BLaER1 (cell line): ENCODE data around the gene ZNF417.
"Not testable (repeated sequence)": the region's sequence is repeated elsewhere in the genome, so short reads cannot be mapped to it uniquely, and the experiment has no call there.

ENCODE experiments used
- H3K27ac ChIP-seq: shearing (Covaris generic); formaldehyde crosslinking; 2 replicates; pipeline ENCODE4 v1.8.1; 2022
- H3K27me3 ChIP-seq: shearing (Covaris generic); formaldehyde crosslinking; 2 replicates; pipeline ENCODE4 v1.8.1; 2022
- H3K36me3 ChIP-seq: shearing (Covaris generic); formaldehyde crosslinking; 2 replicates; pipeline ENCODE4 v1.8.1; 2022
- H3K4me1 ChIP-seq: shearing (Covaris generic); formaldehyde crosslinking; 2 replicates; pipeline ENCODE4 v1.8.1; 2022
- H3K4me2 ChIP-seq: shearing (Covaris generic); formaldehyde crosslinking; 2 replicates; pipeline ENCODE4 v1.8.1; 2022
- H3K4me3 ChIP-seq: shearing (Covaris generic); formaldehyde crosslinking; 2 replicates; pipeline ENCODE4 v1.8.1; 2022
- H3K9ac ChIP-seq: shearing (Covaris generic); formaldehyde crosslinking; 2 replicates; pipeline ENCODE4 v1.8.1; 2022
- H3K9me3 ChIP-seq: shearing (Covaris generic); formaldehyde crosslinking; 2 replicates; pipeline ENCODE4 v1.8.1; 2022
- H4K20me1 ChIP-seq: shearing (Covaris generic); formaldehyde crosslinking; 2 replicates; pipeline ENCODE4 v1.8.1; 2022
- Cebpa-rat ChIP-seq: shearing (Covaris generic); IDR thresholded peaks from 2 replicates; pipeline ENCODE4 v1.8.1; 2022

ZNF417 gene

GRCh38 chr19:57916168-57916995 lies at the start of gene ZNF417:
TSS of gene ZNF417 (minus strand) at chr19:57916592. CDS start at chr19:57916411, 181 bp downstream.
- Histone ChIP-seq H3K4me2 (peak within 1 kb of the TSS; percentile 95), H3K36me3 (peaks cover 62% of the 10 kb centered on the region), H3K9ac (peak within 1 kb of the TSS; percentile 94), H3K27ac (peak within 1 kb of the TSS; percentile 83), H3K4me3 (peak within 1 kb of the TSS; percentile 89), H3K4me1 (peaks cover 13% of the 10 kb centered on the region)
- H4K20me1 ChIP-seq, H3K9me3 ChIP-seq, H3K27me3 ChIP-seq: not testable (repeated sequence)

- Histone ChIP-seq H3K4me1 (no peaks in the 10 kb centered on the region), H3K27me3 (no peaks in the 10 kb centered on the region), H3K9me3 (peaks cover 98% of the 10 kb centered on the region), H3K4me2 (no peak overlapping the region), H3K9ac (no peak overlapping the region), H4K20me1 (no peaks in the 10 kb centered on the region), H3K4me3 (no peak overlapping the region), H3K36me3 (peaks cover 52% of the 10 kb centered on the region), H3K27ac (no peak overlapping the region)
- no peak for TF ChIP-seq Cebpa-rat
Observed at GRCh38 chr19:57964761-57965160, 48.4 kb upstream of the ZNF417 start.

- H3K27me3 ChIP-seq: no peaks in the 10 kb centered on the region
- no peak overlapping the region for H3K4me3 ChIP-seq
- H3K9me3 ChIP-seq: peaks cover 98% of the 10 kb centered on the region
- TF ChIP-seq Cebpa-rat: no peak
- H3K36me3 ChIP-seq: peaks cover 41% of the 10 kb centered on the region
- H3K4me1 ChIP-seq: no peaks in the 10 kb centered on the region
- no peak overlapping the region for H3K4me2 ChIP-seq
- no peak overlapping the region for H3K9ac ChIP-seq
- H3K27ac ChIP-seq: no peak overlapping the region
- no peaks in the 10 kb centered on the region for H4K20me1 ChIP-seq
Observed at GRCh38 chr19:57961785-57962184, 45.4 kb upstream of the ZNF417 start.

GRCh38 chr19:57954996-57955395 lies 38.6 kb upstream of the ZNF417 start:
- Histone ChIP-seq H3K36me3 (0 out of 2 replicates have a peak, but pooled peaks cover 15% of the 10 kb centered on the region), H3K27me3 (no peaks in the 10 kb centered on the region), H3K4me2 (no peak overlapping the region), H3K9me3 (peaks cover 88% of the 10 kb centered on the region), H4K20me1 (no peaks in the 10 kb centered on the region), H3K27ac (no peak overlapping the region), H3K4me3 (no peak overlapping the region), H3K9ac (no peak overlapping the region), H3K4me1 (no peaks in the 10 kb centered on the region)
- TF ChIP-seq Cebpa-rat: no peak

GRCh38 chr19:57949702-57950101 lies 33.3 kb upstream of the ZNF417 start:
- peaks cover 20% of the 10 kb centered on the region for H3K4me1 ChIP-seq
- peaks cover 74% of the 10 kb centered on the region for H3K9me3 ChIP-seq
- peaks cover 26% of the 10 kb centered on the region for H4K20me1 ChIP-seq
- H3K27me3 ChIP-seq: no peaks in the 10 kb centered on the region
- no peak overlapping the region for H3K27ac ChIP-seq
- no peak overlapping the region for H3K4me3 ChIP-seq
- TF ChIP-seq Cebpa-rat: no peak
- peaks cover 14% of the 10 kb centered on the region for H3K36me3 ChIP-seq
- H3K4me2 ChIP-seq: no peak overlapping the region
- no peak overlapping the region for H3K9ac ChIP-seq

- peaks cover 20% of the 10 kb centered on the region for H3K4me1 ChIP-seq
- H3K9ac ChIP-seq: no peak overlapping the region
- H3K9me3 ChIP-seq: peaks cover 76% of the 10 kb centered on the region
- peaks cover 18% of the 10 kb centered on the region for H3K36me3 ChIP-seq
- H3K27ac ChIP-seq: no peak overlapping the region
- H3K4me3 ChIP-seq: no peak overlapping the region
- H3K27me3 ChIP-seq: no peaks in the 10 kb centered on the region
- TF ChIP-seq Cebpa-rat: no peak
- H3K4me2 ChIP-seq: no peak overlapping the region
- peaks cover 30% of the 10 kb centered on the region for H4K20me1 ChIP-seq
Observed at GRCh38 chr19:57949296-57949695, 32.9 kb upstream of the ZNF417 start.

- H4K20me1 ChIP-seq: peaks cover 31% of the 10 kb centered on the region
- peaks cover 36% of the 10 kb centered on the region for H3K36me3 ChIP-seq
- H3K27me3 ChIP-seq: no peaks in the 10 kb centered on the region
- H3K9me3 ChIP-seq: peaks cover 79% of the 10 kb centered on the region
- peak within 1 kb of the TSS; percentile 99 for H3K4me2 ChIP-seq
- H3K9ac ChIP-seq: peak within 1 kb of the TSS; percentile 98
- peak within 1 kb of the TSS; percentile 100 for H3K4me3 ChIP-seq
- H3K27ac ChIP-seq: peak within 1 kb of the TSS; percentile 95
- peaks cover 20% of the 10 kb centered on the region for H3K4me1 ChIP-seq
- TF ChIP-seq Cebpa-rat: no peak
Observed at GRCh38 chr19:57947419-57948134, 31.2 kb upstream of the ZNF417 start, which contains the start of gene ZNF256. TSS of gene ZNF256 (minus strand) at chr19:57947706. CDS start at chr19:57947474, 232 bp downstream.

GRCh38 chr19:57947088-57947418 lies 30.7 kb upstream of the ZNF417 start:
- peak overlapping the region; percentile 100 for H3K4me3 ChIP-seq
- peaks cover 41% of the 10 kb centered on the region for H3K36me3 ChIP-seq
- H3K9me3 ChIP-seq: peaks cover 80% of the 10 kb centered on the region
- peak overlapping the region; percentile 99 for H3K4me2 ChIP-seq
- H3K27ac ChIP-seq: peak overlapping the region; percentile 95
- H3K27me3 ChIP-seq: no peaks in the 10 kb centered on the region
- peaks cover 31% of the 10 kb centered on the region for H4K20me1 ChIP-seq
- H3K9ac ChIP-seq: peak overlapping the region; percentile 98
- TF ChIP-seq Cebpa-rat: no peak
- H3K4me1 ChIP-seq: peaks cover 20% of the 10 kb centered on the region

GRCh38 chr19:57946316-57946715 lies 29.9 kb upstream of the ZNF417 start:
- peak overlapping the region; percentile 99 for H3K4me2 ChIP-seq
- peak overlapping the region; percentile 98 for H3K9ac ChIP-seq
- no peak for TF ChIP-seq Cebpa-rat
- no peaks in the 10 kb centered on the region for H3K27me3 ChIP-seq
- peaks cover 20% of the 10 kb centered on the region for H3K4me1 ChIP-seq
- peaks cover 85% of the 10 kb centered on the region for H3K9me3 ChIP-seq
- peaks cover 31% of the 10 kb centered on the region for H4K20me1 ChIP-seq
- peaks cover 48% of the 10 kb centered on the region for H3K36me3 ChIP-seq
- no peak overlapping the region for H3K27ac ChIP-seq
- peak overlapping the region; percentile 100 for H3K4me3 ChIP-seq

GRCh38 chr19:57941593-57941992 lies 25.2 kb upstream of the ZNF417 start:
- no peak overlapping the region for H3K27ac ChIP-seq
- H3K9me3 ChIP-seq: peaks cover 100% of the 10 kb centered on the region
- H3K9ac ChIP-seq: no peak overlapping the region
- peaks cover 23% of the 10 kb centered on the region for H4K20me1 ChIP-seq
- no peak overlapping the region for H3K4me2 ChIP-seq
- no peaks in the 10 kb centered on the region for H3K27me3 ChIP-seq
- TF ChIP-seq Cebpa-rat: no peak
- peaks cover 95% of the 10 kb centered on the region for H3K36me3 ChIP-seq
- peak overlapping the region; percentile 39; the same call in 1 of the 2 replicates for H3K4me3 ChIP-seq
- peaks cover 16% of the 10 kb centered on the region for H3K4me1 ChIP-seq
